HCEC 1CT (cell line): ENCODE data around the gene RPRD1B.

ENCODE experiments used
- DNase-seq: peaks from one replicate; pipeline ENCODE4 v3.0.0-alpha.2; 2017

The RPRD1B gene

GRCh38 chr20:38043512-38044300 lies 10.2 kb downstream of the RPRD1B start:
- DNase-seq, result peak; percentile 94

- no peak for DNase-seq
Observed at GRCh38 chr20:38044685-38045084, 11.1 kb downstream of the RPRD1B start.

GRCh38 chr20:38046572-38046971 lies 13.0 kb downstream of the RPRD1B start:
- DNase-seq, result no peak

GRCh38 chr20:38049800-38050199 lies 16.3 kb downstream of the RPRD1B start:
- DNase-seq, result peak; percentile 73

- DNase-seq, result peak; percentile 40
Observed at GRCh38 chr20:38050686-38051085, 17.1 kb downstream of the RPRD1B start.

GRCh38 chr20:38052870-38053269 lies 19.3 kb downstream of the RPRD1B start:
- DNase-seq, result no peak

- no peak for DNase-seq
Observed at GRCh38 chr20:38054647-38055046, 21.1 kb downstream of the RPRD1B start.

- no peak for DNase-seq
Observed at GRCh38 chr20:38055294-38055693, 21.7 kb downstream of the RPRD1B start.

- DNase-seq, result no peak
Observed at GRCh38 chr20:38055848-38056247, 22.3 kb downstream of the RPRD1B start.

GRCh38 chr20:38057351-38057972 lies 23.9 kb downstream of the RPRD1B start:
- DNase-seq, result peak; percentile 47

GRCh38 chr20:38059832-38060231 lies 26.3 kb downstream of the RPRD1B start:
- DNase-seq, result no peak

- DNase-seq, result no peak
Observed at GRCh38 chr20:38060536-38060935, 27.0 kb downstream of the RPRD1B start.

GRCh38 chr20:38061109-38061508 lies 27.6 kb downstream of the RPRD1B start:
- no peak for DNase-seq

- DNase-seq, result no peak
Observed at GRCh38 chr20:38062890-38063289, 29.3 kb downstream of the RPRD1B start.

- no peak for DNase-seq
Observed at GRCh38 chr20:38063911-38064530, 30.5 kb downstream of the RPRD1B start.

- DNase-seq, result no peak
Observed at GRCh38 chr20:38065764-38066375, 32.3 kb downstream of the RPRD1B start.

- DNase-seq, result no peak
Observed at GRCh38 chr20:38066969-38067716, 33.6 kb downstream of the RPRD1B start.

- no peak for DNase-seq
Observed at GRCh38 chr20:38067717-38068365, 34.3 kb downstream of the RPRD1B start.

GRCh38 chr20:38072898-38073297 lies 39.4 kb downstream of the RPRD1B start:
- no peak for DNase-seq

GRCh38 chr20:38073307-38074071 lies 39.9 kb downstream of the RPRD1B start:
- DNase-seq, result peak; percentile 95
